NB4 (cell line): Measurements from ENCODE around the gene B4GALT3.

Experiments used
- DNase-seq: peaks from one replicate; pipeline ENCODE4 v3.0.0; 2010; ENCODE audit warnings: low read depth
- H3K4me3 ChIP-seq: one replicate; pipeline ENCODE4 v1.5.1; 2011; ENCODE audit warnings: mild to moderate bottlenecking, low read depth, low read length, moderate library complexity
- CTCF ChIP-seq: IDR thresholded peaks from one replicate; pipeline ENCODE4 v1.5.1; 2012; ENCODE audit warnings: low read depth, low read length
- MYC ChIP-seq: IDR thresholded peaks from 2 replicates; pipeline ENCODE4 v1.6.1; 2011; ENCODE audit warnings: low read depth, low read length
- POLR2A ChIP-seq: IDR thresholded peaks from 2 replicates; pipeline ENCODE4 v1.6.1; 2011; ENCODE audit warnings: mild to moderate bottlenecking; ENCODE audit not compliant: insufficient read length; ENCODE audit errors: extremely low read depth
- TF ChIP-seq, protein P1 (sequence below): IDR thresholded peaks from 2 replicates; pipeline ENCODE4 v1.6.1; 2011; ENCODE audit warnings: low read depth, low read length

The B4GALT3 gene

GRCh38 chr1:161180639-161181038 lies 3.3 kb upstream of the B4GALT3 start:
- DNase-seq: peak; percentile 62
- no peak overlapping the region for H3K4me3 ChIP-seq
- TF ChIP-seq CTCF (peak; percentile 37), MYC (no peak)

- H3K4me3 ChIP-seq: no peak overlapping the region
- DNase-seq: no peak
- TF ChIP-seq CTCF (no peak), POLR2A (no peak), MYC (no peak)
- TF ChIP-seq, protein P1, sequence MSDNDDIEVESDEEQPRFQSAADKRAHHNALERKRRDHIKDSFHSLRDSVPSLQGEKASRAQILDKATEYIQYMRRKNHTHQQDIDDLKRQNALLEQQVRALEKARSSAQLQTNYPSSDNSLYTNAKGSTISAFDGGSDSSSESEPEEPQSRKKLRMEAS: no peak
These were observed 2.4 kb upstream of the B4GALT3 start for GRCh38 chr1:161179698-161180097.

- H3K4me3 ChIP-seq: peak overlapping the region; percentile 94
- no peak for DNase-seq
- no peak for TF ChIP-seq MYC
- TF ChIP-seq, protein P1: no peak
These were observed 583 bp upstream of the B4GALT3 start for GRCh38 chr1:161177936-161178244.

DNA sequence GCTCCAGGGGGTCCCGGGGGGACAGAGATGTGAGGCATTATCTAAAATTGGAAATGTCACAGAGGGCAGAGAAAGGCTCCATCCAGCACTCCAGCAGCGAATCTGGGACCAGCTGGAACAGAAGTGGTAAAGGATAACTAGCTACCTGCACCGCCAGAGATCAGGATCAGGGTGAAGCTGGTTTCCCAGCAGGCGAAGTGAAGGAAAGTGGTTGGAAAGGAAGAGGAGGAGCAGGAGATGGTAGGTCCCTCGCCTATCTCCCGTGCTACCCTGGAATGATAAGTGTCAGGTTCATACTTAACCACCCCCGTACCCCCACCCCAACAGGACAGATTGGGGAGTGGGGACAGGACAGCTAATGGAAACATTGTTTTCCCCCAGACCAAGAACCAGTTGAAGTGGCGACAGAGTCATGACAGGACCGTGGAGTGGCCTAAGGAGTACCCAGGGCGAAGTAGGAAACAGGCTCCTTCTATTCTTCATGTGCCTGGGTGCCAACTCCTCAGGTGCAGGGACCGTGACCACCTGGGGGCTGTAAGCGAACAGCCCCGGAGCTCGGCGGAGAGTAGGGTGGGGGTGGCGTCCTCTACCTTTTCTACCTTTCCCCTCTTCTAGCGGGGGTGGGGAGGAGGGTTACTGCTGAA lies 717 bp downstream of the B4GALT3 start:
- no peak for DNase-seq
- no peak for TF ChIP-seq POLR2A
- TF ChIP-seq CTCF: no peak
- TF ChIP-seq, protein P1: no peak
- no peak for TF ChIP-seq MYC

GRCh38 chr1:161175771-161176453 lies 1.4 kb downstream of the B4GALT3 start:
- TF ChIP-seq POLR2A (no peak), MYC (no peak), CTCF (no peak)
- TF ChIP-seq, protein P1: no peak
- DNase-seq: no peak
- peak overlapping the region; percentile 2 for H3K4me3 ChIP-seq

More for the DNA sequence above, 717 bp downstream of the B4GALT3 start:
- H3K4me3 ChIP-seq: peak overlapping the region; percentile 94

- no peak for TF ChIP-seq POLR2A
- TF ChIP-seq MYC: no peak
- H3K4me3 ChIP-seq: no peak overlapping the region
- no peak for DNase-seq
These were observed 2.4 kb downstream of the B4GALT3 start for GRCh38 chr1:161174911-161175310.

DNA sequence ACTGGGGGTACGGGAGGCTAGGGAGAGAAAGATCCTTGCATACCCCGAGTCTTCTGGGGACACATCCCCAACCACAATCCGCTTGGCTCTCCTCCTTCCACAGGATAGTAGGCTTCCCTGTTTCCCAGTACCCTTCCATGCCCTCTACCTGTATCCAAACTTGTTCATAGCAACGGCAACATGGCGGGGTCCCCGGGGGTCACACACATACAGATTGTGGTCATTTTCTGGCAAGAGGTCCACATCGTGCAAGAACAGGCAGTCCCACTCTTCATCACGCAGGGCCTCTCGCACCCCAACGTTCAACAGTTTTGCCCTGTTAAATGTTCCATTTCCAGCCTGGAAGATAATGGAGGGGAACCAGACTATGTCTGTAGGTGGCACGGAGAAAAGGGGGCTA lies 3.6 kb downstream of the B4GALT3 start:
- H3K4me3 ChIP-seq: no peak overlapping the region
- TF ChIP-seq, protein P1: no peak
- TF ChIP-seq POLR2A: no peak
- TF ChIP-seq MYC: no peak
- no peak for TF ChIP-seq CTCF
- DNase-seq: no peak
